ENCODE results near the gene MRPL12. TPM values are rescaled to one million over a fixed set of nuclear protein-coding genes. Genes with fewer than 3 reads are reported as not detected.
A peak's percentile ranks its signal among the peaks of the same experiment; 100 is the strongest.
"Not testable (repeated sequence)": the region's sequence is repeated elsewhere in the genome, so short reads cannot be mapped to it uniquely, and the experiment has no call there.

The MRPL12 gene
- total and polyA plus RNA-seq, 9 donors = 10.2 to 65.8 (median 57.5) TPM

DNA sequence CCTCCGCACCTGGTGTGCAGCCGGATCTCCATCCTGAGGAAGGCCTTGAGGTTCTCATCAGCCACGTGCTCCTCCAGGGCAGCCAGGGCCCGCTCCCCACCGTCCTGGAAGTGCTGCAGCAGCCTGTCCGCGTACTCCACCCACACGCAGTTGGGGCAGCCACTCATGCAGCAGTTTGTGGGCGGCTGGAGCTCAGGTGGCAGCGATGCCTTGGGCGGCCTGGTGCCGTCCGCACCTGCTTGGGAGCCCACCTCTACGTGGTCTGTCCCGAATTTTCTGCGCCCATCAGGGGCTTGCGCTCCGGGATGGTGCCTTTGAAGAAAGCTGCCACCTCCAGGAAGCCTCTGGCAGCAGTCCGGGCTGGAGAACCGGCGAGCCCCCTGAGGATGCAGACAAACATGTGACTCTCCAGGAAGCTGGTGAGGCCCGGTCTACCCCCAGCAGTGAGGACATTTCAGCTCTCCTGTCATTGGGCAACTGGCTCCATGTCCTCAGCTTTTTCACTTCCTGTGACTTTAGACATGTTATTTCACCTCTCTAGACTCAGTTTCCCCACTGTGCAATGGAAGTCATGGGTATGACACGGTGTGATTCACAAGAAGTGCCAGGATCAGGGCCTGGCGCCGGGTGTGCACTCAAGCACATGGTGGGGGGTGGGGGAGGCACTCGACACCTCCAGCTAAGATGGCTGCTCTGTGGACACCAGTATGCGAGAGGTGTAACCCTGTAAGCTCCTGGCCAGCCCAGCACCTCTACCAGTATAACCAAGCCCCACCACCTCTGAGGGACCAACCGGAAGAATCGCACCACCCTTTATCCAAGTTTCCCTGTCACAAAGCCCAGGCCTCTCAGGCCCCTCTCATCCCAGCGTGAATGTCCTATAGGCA lies 37.7 kb upstream of the MRPL12 start:
- H3K27ac ChIP-seq (ENCODE audit: low read length) = peak overlapping the region; percentile 80
- H3K4me1 ChIP-seq (ENCODE audit: control insufficient read depth, insufficient read depth, low read length) = peaks cover 24% of the 10 kb centered on the region
- H3K36me3 ChIP-seq (ENCODE audit: control insufficient read depth, insufficient read depth, low read length) = peaks cover 33% of the 10 kb centered on the region
- H3K27me3 ChIP-seq (ENCODE audit: control insufficient read depth, insufficient read depth, low read length) = no peaks in the 10 kb centered on the region
- H3K9me3 ChIP-seq (replicated peaks; ENCODE audit: control insufficient read depth, low read depth, low read length) = no peaks in the 10 kb centered on the region
- peak overlapping the region; percentile 89 for H3K4me3 ChIP-seq (ENCODE audit: low read length)
- 69% methylated on average over 25 of the region's 30 CpGs for WGBS (ENCODE audit: insufficient coverage)
- no peak for DNase-seq

DNA sequence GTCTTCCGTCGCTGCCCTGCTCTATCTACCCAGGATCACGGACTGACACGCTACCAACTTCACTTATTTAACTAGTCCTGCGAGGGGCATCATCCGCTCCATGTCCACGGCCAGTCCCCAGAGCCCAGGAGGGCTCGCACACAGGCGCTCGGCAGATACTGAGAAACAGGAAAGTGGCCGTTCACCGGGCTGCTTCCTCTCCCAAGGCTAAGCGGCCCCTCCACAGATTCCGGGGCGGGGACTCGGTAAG lies 37.1 kb upstream of the MRPL12 start:
- no peaks in the 10 kb centered on the region for H3K27me3 ChIP-seq (ENCODE audit: control insufficient read depth, insufficient read depth, low read length)
- H3K36me3 ChIP-seq (ENCODE audit: control insufficient read depth, insufficient read depth, low read length) = peaks cover 37% of the 10 kb centered on the region
- H3K9me3 ChIP-seq (replicated peaks; ENCODE audit: control insufficient read depth, low read depth, low read length) = no peaks in the 10 kb centered on the region
- DNase-seq = no peak
- H3K4me3 ChIP-seq (ENCODE audit: low read length) = peak overlapping the region; percentile 89
- H3K4me1 ChIP-seq (ENCODE audit: control insufficient read depth, insufficient read depth, low read length) = peaks cover 24% of the 10 kb centered on the region
- WGBS (ENCODE audit: insufficient coverage) = 0% methylated on average over 15 of the region's 16 CpGs
- peak overlapping the region; percentile 80 for H3K27ac ChIP-seq (ENCODE audit: low read length)

DNA sequence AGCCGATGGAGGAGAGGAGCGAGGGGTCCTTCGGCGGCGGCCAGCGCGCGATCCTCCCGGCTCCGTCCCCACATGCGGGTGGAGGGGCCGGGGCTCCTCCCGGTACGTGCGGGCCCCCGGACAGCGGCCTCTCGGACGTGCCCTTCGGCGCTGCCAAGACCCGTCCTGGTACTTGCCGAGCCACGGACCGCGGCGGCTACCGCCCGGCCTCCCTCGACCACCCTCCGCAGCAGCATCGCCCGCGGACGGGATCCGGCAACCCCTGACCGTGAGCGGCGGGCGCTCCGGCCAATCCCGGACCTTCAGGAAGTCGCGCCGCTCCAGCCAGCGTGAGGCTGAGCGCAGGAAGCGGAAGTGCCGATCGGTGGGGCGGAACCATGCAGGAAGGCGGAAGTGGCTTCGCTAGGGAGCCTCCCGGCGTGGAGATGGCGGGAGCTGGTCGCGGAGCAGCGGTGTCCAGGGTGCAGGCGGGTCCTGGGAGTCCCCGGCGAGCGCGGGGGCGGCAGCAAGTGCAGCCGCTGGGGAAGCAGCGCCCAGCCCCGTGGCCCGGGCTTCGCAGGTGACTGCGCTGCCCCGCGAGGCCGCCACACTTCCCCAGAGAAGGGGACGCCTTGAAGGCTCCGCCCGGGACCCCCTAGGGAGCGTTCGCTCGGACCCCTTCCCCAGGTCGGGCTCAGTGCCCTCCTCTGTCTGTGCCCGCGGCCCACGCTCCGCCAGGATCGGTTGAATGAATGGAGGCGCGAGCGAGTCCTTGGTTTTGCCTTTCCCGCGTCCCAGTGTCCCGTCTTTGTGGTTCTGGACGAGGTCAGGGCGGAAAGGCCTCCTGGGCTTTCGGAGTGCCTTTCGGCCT lies 36.6 kb upstream of the MRPL12 start, which contains the start of the genes CCDC137 and OXLD1:
TSS of gene CCDC137 (plus strand) at position 396 of the 850 bp plus-strand sequence. CDS start at position 426, 30 bp downstream.
TSS of gene OXLD1 (minus strand) at position 264 of the 850 bp plus-strand sequence. CDS start at position 236, 28 bp downstream.
- Histone ChIP-seq H3K9me3 (replicated peaks; ENCODE audit: control insufficient read depth, low read depth, low read length) (no peaks in the 10 kb centered on the region), H3K27me3 (ENCODE audit: control insufficient read depth, insufficient read depth, low read length) (no peaks in the 10 kb centered on the region), H3K27ac (ENCODE audit: low read length) (peak within 1 kb of the TSS; percentile 80), H3K4me3 (ENCODE audit: low read length) (peak within 1 kb of the TSS; percentile 89), H3K4me1 (ENCODE audit: control insufficient read depth, insufficient read depth, low read length) (peaks cover 24% of the 10 kb centered on the region), H3K36me3 (ENCODE audit: control insufficient read depth, insufficient read depth, low read length) (peaks cover 42% of the 10 kb centered on the region)
- WGBS (ENCODE audit: insufficient coverage) = under 1% methylated on average over 96 of the region's 96 CpGs
- DNase-seq = peak; percentile 98

GRCh38 chr17:81667754-81668153 lies 35.4 kb upstream of the MRPL12 start:
- no peaks in the 10 kb centered on the region for H3K27me3 ChIP-seq (ENCODE audit: control insufficient read depth, insufficient read depth, low read length)
- no peaks in the 10 kb centered on the region for H3K9me3 ChIP-seq (replicated peaks; ENCODE audit: control insufficient read depth, low read depth, low read length)
- 78% methylated on average over 15 of the region's 18 CpGs for WGBS (ENCODE audit: insufficient coverage)
- H3K4me3 ChIP-seq (ENCODE audit: low read length) = no peak overlapping the region
- no peak overlapping the region for H3K27ac ChIP-seq (ENCODE audit: low read length)
- DNase-seq = no peak
- H3K36me3 ChIP-seq (ENCODE audit: control insufficient read depth, insufficient read depth, low read length) = peaks cover 54% of the 10 kb centered on the region
- H3K4me1 ChIP-seq (ENCODE audit: control insufficient read depth, insufficient read depth, low read length) = peaks cover 24% of the 10 kb centered on the region

DNA sequence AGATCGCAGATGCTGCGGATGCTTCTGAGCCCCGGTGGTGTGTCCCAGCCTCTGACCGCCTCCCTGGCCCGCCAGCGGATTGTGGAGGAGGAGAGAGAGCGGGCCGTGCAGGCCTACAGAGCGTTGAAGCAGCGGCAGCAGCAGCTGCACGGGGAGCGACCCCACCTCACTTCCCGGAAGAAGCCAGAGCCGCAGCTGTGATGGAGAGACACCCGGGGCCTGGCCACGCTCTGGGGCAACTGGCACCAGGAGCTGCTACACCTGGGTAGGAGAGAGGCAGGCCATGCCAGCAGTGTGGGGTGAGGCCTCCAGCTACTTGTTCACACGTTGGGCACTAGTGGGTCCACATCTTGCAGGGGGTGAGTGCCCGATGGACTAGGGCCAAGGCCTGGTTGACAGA lies 30.7 kb upstream of the MRPL12 start:
- peaks cover 62% of the 10 kb centered on the region for H3K36me3 ChIP-seq (ENCODE audit: control insufficient read depth, insufficient read depth, low read length)
- DNase-seq = no peak
- H3K4me1 ChIP-seq (ENCODE audit: control insufficient read depth, insufficient read depth, low read length) = peaks cover 6% of the 10 kb centered on the region
- H3K27me3 ChIP-seq (ENCODE audit: control insufficient read depth, insufficient read depth, low read length) = no peaks in the 10 kb centered on the region
- no peak overlapping the region for H3K27ac ChIP-seq (ENCODE audit: low read length)
- H3K4me3 ChIP-seq (ENCODE audit: low read length) = no peak overlapping the region
- 72% methylated on average over 15 of the region's 18 CpGs for WGBS (ENCODE audit: insufficient coverage)
- no peaks in the 10 kb centered on the region for H3K9me3 ChIP-seq (replicated peaks; ENCODE audit: control insufficient read depth, low read depth, low read length)

DNA sequence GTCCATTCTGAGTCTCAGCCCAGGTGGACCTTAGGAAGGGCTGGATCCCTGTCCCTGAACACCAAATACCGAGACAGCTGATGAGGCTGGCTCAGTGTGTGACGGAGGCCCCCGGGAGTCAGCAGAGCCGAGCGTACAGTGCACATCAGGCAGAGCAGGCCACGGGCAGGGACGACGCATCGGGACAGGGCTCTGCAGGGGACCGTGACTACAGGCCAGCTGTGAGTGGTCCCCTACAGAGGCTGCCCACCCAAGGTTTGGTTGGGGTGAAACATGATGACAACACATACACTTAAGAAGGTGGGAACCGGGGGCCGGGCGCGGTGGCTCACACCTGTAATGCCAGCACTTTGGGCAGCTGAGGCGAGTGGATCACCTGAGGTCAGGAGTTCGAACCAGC lies 30.2 kb upstream of the MRPL12 start:
- Histone ChIP-seq H3K4me1 (ENCODE audit: control insufficient read depth, insufficient read depth, low read length) (peaks cover 2% of the 10 kb centered on the region), H3K9me3 (replicated peaks; ENCODE audit: control insufficient read depth, low read depth, low read length) (no peaks in the 10 kb centered on the region), H3K36me3 (ENCODE audit: control insufficient read depth, insufficient read depth, low read length) (peaks cover 61% of the 10 kb centered on the region), H3K4me3 (ENCODE audit: low read length) (no peak overlapping the region), H3K27me3 (ENCODE audit: control insufficient read depth, insufficient read depth, low read length) (no peaks in the 10 kb centered on the region), H3K27ac (ENCODE audit: low read length) (no peak overlapping the region)
- 92% methylated on average over 14 of the region's 16 CpGs for WGBS (ENCODE audit: insufficient coverage)
- DNase-seq = no peak

DNA sequence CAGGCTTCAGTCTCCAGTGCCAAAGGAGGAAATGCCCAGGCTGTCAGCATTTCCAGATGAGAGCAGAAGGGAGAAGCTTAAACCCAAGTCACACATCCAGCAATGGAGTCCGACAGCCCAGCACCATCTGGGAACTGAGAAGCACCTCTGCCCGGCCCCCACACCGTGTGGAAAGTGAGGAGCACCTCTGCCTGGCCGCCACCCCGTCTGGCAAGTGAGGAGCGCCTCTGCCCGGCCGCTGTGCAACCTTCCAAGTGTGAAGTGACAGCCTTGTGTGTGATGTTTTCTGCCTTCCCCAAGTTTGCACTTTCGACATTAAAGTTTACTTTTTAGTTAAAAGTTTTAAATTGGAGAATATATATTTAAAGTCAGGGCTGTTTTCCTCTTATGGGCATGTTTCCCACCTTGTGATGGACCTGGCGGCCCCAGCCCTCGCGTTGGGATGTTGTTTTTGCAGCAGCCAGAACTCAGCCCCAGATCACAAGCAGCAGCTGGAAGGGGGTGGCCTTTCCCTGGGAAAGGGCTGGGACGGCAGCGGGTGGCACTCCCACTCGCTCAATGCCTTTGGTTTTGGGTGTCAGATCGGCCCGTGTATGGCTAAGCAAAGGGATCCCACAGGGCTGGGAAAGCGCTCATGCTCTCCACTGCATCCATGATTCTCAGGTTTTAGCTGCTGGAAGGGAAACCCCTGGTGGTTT lies 29.5 kb upstream of the MRPL12 start:
- Histone ChIP-seq H3K27ac (ENCODE audit: low read length) (no peak overlapping the region), H3K4me1 (ENCODE audit: control insufficient read depth, insufficient read depth, low read length) (no peaks in the 10 kb centered on the region), H3K36me3 (ENCODE audit: control insufficient read depth, insufficient read depth, low read length) (peaks cover 56% of the 10 kb centered on the region), H3K27me3 (ENCODE audit: control insufficient read depth, insufficient read depth, low read length) (no peaks in the 10 kb centered on the region), H3K9me3 (replicated peaks; ENCODE audit: control insufficient read depth, low read depth, low read length) (no peaks in the 10 kb centered on the region), H3K4me3 (ENCODE audit: low read length) (no peak overlapping the region)
- 77% methylated on average over 13 of the region's 18 CpGs for WGBS (ENCODE audit: insufficient coverage)
- no peak for DNase-seq

GRCh38 chr17:81675515-81676221 lies 27.5 kb upstream of the MRPL12 start:
- 52% methylated on average over 3 of the region's 18 CpGs for WGBS (ENCODE audit: insufficient coverage)
- H3K27me3 ChIP-seq (ENCODE audit: control insufficient read depth, insufficient read depth, low read length); H3K4me3 ChIP-seq (ENCODE audit: low read length); H3K9me3 ChIP-seq (replicated peaks; ENCODE audit: control insufficient read depth, low read depth, low read length); DNase-seq; H3K4me1 ChIP-seq (ENCODE audit: control insufficient read depth, insufficient read depth, low read length); H3K27ac ChIP-seq (ENCODE audit: low read length): not testable (repeated sequence)
- peaks cover 41% of the 10 kb centered on the region for H3K36me3 ChIP-seq (ENCODE audit: control insufficient read depth, insufficient read depth, low read length)

DNA sequence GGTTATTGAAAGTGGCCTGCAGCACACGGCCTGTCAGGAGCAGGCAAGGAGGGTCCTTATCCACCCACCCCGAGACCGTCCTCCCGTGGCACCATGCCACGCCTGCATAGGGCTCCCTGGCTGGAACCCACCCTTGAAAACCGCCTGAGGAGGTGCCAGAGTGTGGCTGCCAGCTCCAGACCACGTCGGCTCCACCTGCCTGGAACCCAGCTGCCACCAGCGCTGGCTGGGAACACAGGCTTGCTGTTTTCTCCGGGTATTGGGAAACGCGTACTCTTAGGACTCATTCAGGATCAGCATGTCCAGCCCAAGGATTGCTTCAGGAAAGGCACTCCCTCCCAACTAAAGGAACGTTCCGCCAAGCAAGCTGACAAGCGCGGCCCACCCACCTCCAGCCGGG lies 26.3 kb upstream of the MRPL12 start:
- 89% methylated on average over 17 of the region's 17 CpGs for WGBS (ENCODE audit: insufficient coverage)
- no peak overlapping the region for H3K27ac ChIP-seq (ENCODE audit: low read length)
- H3K36me3 ChIP-seq (ENCODE audit: control insufficient read depth, insufficient read depth, low read length) = peaks cover 36% of the 10 kb centered on the region
- no peak for DNase-seq
- H3K9me3 ChIP-seq (replicated peaks; ENCODE audit: control insufficient read depth, low read depth, low read length) = no peaks in the 10 kb centered on the region
- peaks cover 2% of the 10 kb centered on the region for H3K4me1 ChIP-seq (ENCODE audit: control insufficient read depth, insufficient read depth, low read length)
- no peak overlapping the region for H3K4me3 ChIP-seq (ENCODE audit: low read length)
- no peaks in the 10 kb centered on the region for H3K27me3 ChIP-seq (ENCODE audit: control insufficient read depth, insufficient read depth, low read length)

All from muscle of leg (tissue), 11 donors.